ENCODE data around the gene PPARA. TPM values are rescaled to one million over a fixed set of nuclear protein-coding genes. Genes with fewer than 3 reads are reported as not detected.

The PPARA gene
- total RNA-seq, 3 donors from 2014 or later (not counting 1 experiment from before 2014, with no cell fraction given): 20.1 to 27.8 (median 27.0) TPM

DNA sequence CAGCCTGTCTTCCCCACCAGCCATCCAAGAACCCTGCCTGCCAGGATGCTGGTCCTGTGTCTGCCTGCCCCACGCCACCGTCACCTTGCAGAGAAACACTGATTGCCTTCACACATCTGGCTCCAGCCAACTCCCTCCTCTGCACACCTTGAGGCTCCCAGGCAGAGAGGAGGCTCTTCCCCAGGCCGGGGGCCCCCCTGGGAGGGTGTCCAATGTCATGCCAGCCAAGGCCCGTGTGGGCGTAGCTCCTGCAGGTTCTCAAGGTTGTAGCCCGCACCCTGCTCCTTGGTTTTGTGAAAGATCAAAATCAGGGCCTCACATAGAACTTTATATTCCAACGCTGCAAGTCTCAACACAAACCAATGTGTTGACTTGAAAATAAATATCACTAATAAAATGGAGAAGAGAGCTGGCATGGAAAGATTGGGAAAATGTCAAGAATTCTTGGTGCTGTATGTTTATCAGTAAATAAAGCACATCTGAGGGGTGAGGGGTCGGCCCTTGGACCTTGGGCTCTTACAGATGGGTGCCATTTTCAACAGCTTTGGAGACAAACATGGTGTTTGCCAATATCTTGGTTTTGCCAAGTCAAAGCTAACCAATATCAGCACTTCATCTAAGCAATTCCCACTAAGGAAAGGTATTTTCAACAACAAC, 6.7 kb upstream of the PPARA start:
- no peak overlapping the region for H3K4me3 ChIP-seq (ENCODE audit: low read length)
- no peaks in the 10 kb centered on the region for H3K9me3 Mint-ChIP-seq
- intact Hi-C loops (cut with micrococcal nuclease): no loop called here
- no peaks in the 10 kb centered on the region for H3K36me3 Mint-ChIP-seq
- no peaks in the 10 kb centered on the region for H3K27me3 ChIP-seq (ENCODE audit: control insufficient read depth, insufficient read depth, low read length)
- H3K4me1 Mint-ChIP-seq: peaks cover 0 to 6% of the 10 kb centered on the region in 2 donors
- no peak overlapping the region for H3K4me3 Mint-ChIP-seq
- DNase-seq (no peak), ATAC-seq (no peak)
- TF ChIP-seq CTCF (IDR thresholded peaks at IDR 0.05): no peak
- WGBS (ENCODE audit: insufficient coverage): 94% methylated on average over 7 of the region's 8 CpGs
- no peak overlapping the region for H3K27ac ChIP-seq (ENCODE audit: low read length)
- no peaks in the 10 kb centered on the region for H3K27me3 Mint-ChIP-seq (ENCODE audit: low read depth in 2 of 2)
- no peaks in the 10 kb centered on the region for H3K36me3 ChIP-seq (ENCODE audit: control insufficient read depth, insufficient read depth, low read length)
- no peaks in the 10 kb centered on the region for H3K9me3 ChIP-seq (ENCODE audit: control insufficient read depth, insufficient read depth, low read length)
- H3K27ac Mint-ChIP-seq: no peak overlapping the region
- no peaks in the 10 kb centered on the region for H3K4me1 ChIP-seq (ENCODE audit: control insufficient read depth, insufficient read depth, low read length)

- no peaks in the 10 kb centered on the region for H3K27me3 Mint-ChIP-seq (ENCODE audit: low read depth in 2 of 2)
- Histone ChIP-seq H3K27me3 (ENCODE audit: control insufficient read depth, insufficient read depth, low read length) (no peaks in the 10 kb centered on the region), H3K4me3 (ENCODE audit: low read length) (no peak overlapping the region), H3K9me3 (ENCODE audit: control insufficient read depth, insufficient read depth, low read length) (no peaks in the 10 kb centered on the region), H3K4me1 (ENCODE audit: control insufficient read depth, insufficient read depth, low read length) (peaks cover 10% of the 10 kb centered on the region), H3K36me3 (ENCODE audit: control insufficient read depth, insufficient read depth, low read length) (no peaks in the 10 kb centered on the region), H3K27ac (ENCODE audit: low read length) (no peak overlapping the region)
- H3K27ac Mint-ChIP-seq: no peak overlapping the region
- no peaks in the 10 kb centered on the region for H3K9me3 Mint-ChIP-seq
- H3K4me1 Mint-ChIP-seq: peaks cover 8 to 20% of the 10 kb centered on the region in 2 donors
- no peak for TF ChIP-seq CTCF (IDR thresholded peaks at IDR 0.05)
- intact Hi-C loops (cut with micrococcal nuclease): loop anchor here (5.0 kb wide), 1 partner anchor 152 kb away; the partner anchor contains the start of gene GTSE1
- no peak for DNase-seq
- no peak overlapping the region for H3K4me3 Mint-ChIP-seq
- ATAC-seq: no peak
- WGBS (ENCODE audit: insufficient coverage): 93% methylated on average over 12 of the region's 14 CpGs
- no peaks in the 10 kb centered on the region for H3K36me3 Mint-ChIP-seq
Observed at GRCh38 chr22:46145361-46145851, 4.9 kb upstream of the PPARA start.

DNA sequence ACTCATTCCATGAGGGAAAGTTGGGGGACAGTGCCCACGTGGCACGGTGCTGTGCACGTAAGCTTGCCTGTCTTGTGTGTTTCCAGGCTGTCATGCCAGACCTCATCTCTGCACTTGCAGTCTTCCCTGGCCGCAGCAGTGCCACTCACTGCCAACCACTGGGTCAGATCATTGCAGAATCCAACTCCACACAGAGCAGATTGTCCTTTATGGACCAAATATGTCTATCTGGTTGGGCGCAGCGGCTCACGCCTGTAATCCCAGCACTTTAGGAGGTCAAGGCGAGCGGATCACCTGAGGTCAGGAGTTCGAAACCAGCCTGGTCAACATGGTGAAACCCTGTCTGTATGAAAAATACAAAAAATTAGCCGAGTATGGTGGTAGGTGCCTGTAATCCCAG, 4.4 kb upstream of the PPARA start:
- WGBS (ENCODE audit: insufficient coverage): 89% methylated on average over 11 of the region's 11 CpGs
- Histone ChIP-seq H3K4me1 (ENCODE audit: control insufficient read depth, insufficient read depth, low read length) (peaks cover 10% of the 10 kb centered on the region), H3K4me3 (ENCODE audit: low read length) (no peak overlapping the region), H3K27me3 (ENCODE audit: control insufficient read depth, insufficient read depth, low read length) (no peaks in the 10 kb centered on the region), H3K9me3 (ENCODE audit: control insufficient read depth, insufficient read depth, low read length) (no peaks in the 10 kb centered on the region), H3K36me3 (ENCODE audit: control insufficient read depth, insufficient read depth, low read length) (no peaks in the 10 kb centered on the region), H3K27ac (ENCODE audit: low read length) (no peak overlapping the region)
- Mint-ChIP-seq H3K27ac (no peak overlapping the region), H3K36me3 (no peaks in the 10 kb centered on the region), H3K27me3 (ENCODE audit: low read depth in 2 of 2) (no peaks in the 10 kb centered on the region), H3K9me3 (no peaks in the 10 kb centered on the region), H3K4me1 (peaks cover 8 to 20% of the 10 kb centered on the region in 2 donors), H3K4me3 (no peak overlapping the region)
- TF ChIP-seq CTCF (IDR thresholded peaks at IDR 0.05): no peak
- intact Hi-C loops (cut with micrococcal nuclease): loop anchor here (5.0 kb wide), 1 partner anchor 151 kb away; the partner anchor contains the start of gene GTSE1
- DNase-seq: no peak
- no peak for ATAC-seq

All from natural killer cell (primary cell).